Neural progenitor cell (in vitro differentiated cells): ENCODE results near the gene SPRED1. TPM values are rescaled to one million over a fixed set of nuclear protein-coding genes. Genes with fewer than 3 reads are reported as not detected.
A peak's percentile ranks its signal among the peaks of the same experiment; 100 is the strongest.
"Not testable (repeated sequence)": the region's sequence is repeated elsewhere in the genome, so short reads cannot be mapped to it uniquely, and the experiment has no call there.

Experiments
- DNase-seq: peaks from one replicate; pipeline ENCODE4 v3.0.0-alpha.2; 2016; ENCODE audit warnings: low spot score
- H2AFZ ChIP-seq: fragments of 200-600 bp; sonication (generic); replicated peaks from 2 replicates; pipeline ENCODE4 v1.6.1; 2016; ENCODE audit warnings: antibody characterized with exemption
- H3F3A ChIP-seq: fragments of 200-600 bp; sonication (generic); 2 replicates; pipeline ENCODE4 v1.6.1; 2016; ENCODE audit warnings: antibody characterized with exemption, low read depth
- H3K27ac ChIP-seq: fragments of 200-600 bp; sonication (generic); 2 replicates; pipeline ENCODE4 v1.5.1; 2016; ENCODE audit warnings: mild to moderate bottlenecking
- H3K27me3 ChIP-seq: fragments of 200-600 bp; sonication (generic); 2 replicates; pipeline ENCODE4 v1.6.1; 2016; ENCODE audit warnings: mild to moderate bottlenecking, moderate library complexity
- H3K36me3 ChIP-seq: fragments of 200-600 bp; sonication (generic); 2 replicates; pipeline ENCODE4 v1.5.1; 2016
- H3K4me1 ChIP-seq: fragments of 200-600 bp; sonication (generic); 2 replicates; pipeline ENCODE4 v1.6.1; 2016; ENCODE audit warnings: mixed run types
- H3K4me2 ChIP-seq: fragments of 200-600 bp; sonication (generic); 2 replicates; pipeline ENCODE4 v1.6.1; 2016
- H3K4me3 ChIP-seq: fragments of 200-600 bp; sonication (generic); 2 replicates; pipeline ENCODE4 v1.5.1; 2016
- H3K79me2 ChIP-seq: fragments of 200-600 bp; sonication (generic); 2 replicates; pipeline ENCODE4 v1.6.1; 2016; ENCODE audit warnings: low read depth
- H3K9ac ChIP-seq: fragments of 200-600 bp; sonication (generic); 2 replicates; pipeline ENCODE4 v1.6.1; 2016
- H3K9me3 ChIP-seq: fragments of 200-600 bp; sonication (generic); 2 replicates; pipeline ENCODE4 v1.5.1; 2016; ENCODE audit warnings: low read depth
- H4K20me1 ChIP-seq: fragments of 200-600 bp; sonication (generic); 2 replicates; pipeline ENCODE4 v1.6.1; 2016; ENCODE audit warnings: low read depth
- H3K27ac Mint-ChIP-seq: 3 replicates; pipeline ENCODE4 v1.8.0; 2021; ENCODE audit warnings: mixed read lengths
- H3K27me3 Mint-ChIP-seq: 2 replicates; pipeline ENCODE4 v1.8.0; 2022; ENCODE audit warnings: low read depth, mild to moderate bottlenecking, inconsistent platforms, moderate library complexity, mixed read lengths; ENCODE audit not compliant: insufficient read depth
- H3K36me3 Mint-ChIP-seq: 3 replicates; pipeline ENCODE4 v1.8.0; 2021; ENCODE audit warnings: mixed read lengths
- H3K4me1 Mint-ChIP-seq: 3 replicates; pipeline ENCODE4 v1.8.0; 2021; ENCODE audit warnings: mixed read lengths
- H3K4me3 Mint-ChIP-seq: 3 replicates; pipeline ENCODE4 v1.8.0; 2021; ENCODE audit warnings: mild to moderate bottlenecking, moderate library complexity, mixed read lengths
- H3K9me3 Mint-ChIP-seq: 3 replicates; pipeline ENCODE4 v1.8.0; 2020; ENCODE audit warnings: mixed read lengths
- EZH2 ChIP-seq: fragments of 200-600 bp; sonication (generic); IDR thresholded peaks from 2 replicates; pipeline ENCODE4 v1.6.1; 2017; ENCODE audit warnings: antibody characterized with exemption, mild to moderate bottlenecking, moderate library complexity
- EZH2phosphoT487 ChIP-seq: fragments of 200-600 bp; sonication (generic); IDR thresholded peaks from 2 replicates; pipeline ENCODE4 v1.6.1; 2017; ENCODE audit warnings: antibody characterized with exemption
- total RNA-seq: library from RNA; depleted of rRNA; stranded (reverse); fragments of >200 nt; gene quantifications from 2 replicates; pipeline ENCODE4 v1.2.3, GENCODE V29; 2015; ENCODE audit warnings: low replicate concordance
- TF ChIP-seq, protein P1 (sequence below): fragments of 200-600 bp; sonication (generic); IDR thresholded peaks from 2 replicates; pipeline ENCODE4 v1.5.1; 2017; ENCODE audit warnings: antibody characterized with exemption, mild to moderate bottlenecking

Gene SPRED1
- total RNA-seq, 1 donor from 2014 or later = 49.3 TPM

DNA sequence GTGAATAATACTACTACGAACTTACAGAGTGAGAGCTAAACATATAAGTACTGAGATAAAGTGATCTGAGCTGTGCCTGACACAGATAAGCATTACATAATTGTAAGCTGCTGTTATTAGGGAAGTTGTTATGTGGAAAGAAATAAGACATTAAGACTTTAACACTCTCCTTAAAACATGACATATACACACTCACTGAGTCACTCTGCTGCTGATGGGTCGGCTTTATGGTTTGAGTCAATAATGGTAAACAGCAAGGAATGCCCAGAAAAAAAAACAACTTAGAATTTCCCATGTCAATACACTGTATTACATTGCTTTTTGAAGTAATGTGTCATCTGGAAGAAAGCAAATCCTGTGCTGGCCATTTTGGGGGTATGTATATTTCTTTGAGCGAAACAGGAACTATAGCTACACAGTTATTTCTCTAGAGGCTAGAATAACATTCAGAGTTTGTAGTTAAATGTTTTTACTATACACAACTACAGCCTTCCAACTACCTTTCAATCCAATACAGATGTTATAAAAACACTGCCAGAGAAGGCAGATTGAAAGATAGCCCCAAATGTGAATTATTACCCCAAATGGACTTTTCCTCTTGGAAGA, 22.8 kb upstream of the SPRED1 start:
- Histone ChIP-seq H3K4me1 (no peaks in the 10 kb centered on the region), H3K27me3 (no peaks in the 10 kb centered on the region), H3K4me2 (no peak overlapping the region), H3K36me3 (no peaks in the 10 kb centered on the region), H3K79me2 (no peaks in the 10 kb centered on the region), H3K4me3 (no peak overlapping the region), H3K27ac (no peak overlapping the region), H4K20me1 (no peaks in the 10 kb centered on the region), H2AFZ (peak overlapping the region; percentile 48), H3F3A (no peaks in the 10 kb centered on the region), H3K9me3 (no peaks in the 10 kb centered on the region), H3K9ac (no peak overlapping the region)
- DNase-seq = no peak
- no peaks in the 10 kb centered on the region for H3K9me3 Mint-ChIP-seq
- TF ChIP-seq, protein P1, sequence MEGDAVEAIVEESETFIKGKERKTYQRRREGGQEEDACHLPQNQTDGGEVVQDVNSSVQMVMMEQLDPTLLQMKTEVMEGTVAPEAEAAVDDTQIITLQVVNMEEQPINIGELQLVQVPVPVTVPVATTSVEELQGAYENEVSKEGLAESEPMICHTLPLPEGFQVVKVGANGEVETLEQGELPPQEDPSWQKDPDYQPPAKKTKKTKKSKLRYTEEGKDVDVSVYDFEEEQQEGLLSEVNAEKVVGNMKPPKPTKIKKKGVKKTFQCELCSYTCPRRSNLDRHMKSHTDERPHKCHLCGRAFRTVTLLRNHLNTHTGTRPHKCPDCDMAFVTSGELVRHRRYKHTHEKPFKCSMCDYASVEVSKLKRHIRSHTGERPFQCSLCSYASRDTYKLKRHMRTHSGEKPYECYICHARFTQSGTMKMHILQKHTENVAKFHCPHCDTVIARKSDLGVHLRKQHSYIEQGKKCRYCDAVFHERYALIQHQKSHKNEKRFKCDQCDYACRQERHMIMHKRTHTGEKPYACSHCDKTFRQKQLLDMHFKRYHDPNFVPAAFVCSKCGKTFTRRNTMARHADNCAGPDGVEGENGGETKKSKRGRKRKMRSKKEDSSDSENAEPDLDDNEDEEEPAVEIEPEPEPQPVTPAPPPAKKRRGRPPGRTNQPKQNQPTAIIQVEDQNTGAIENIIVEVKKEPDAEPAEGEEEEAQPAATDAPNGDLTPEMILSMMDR = no peak
- TF ChIP-seq EZH2phosphoT487 = no peak
- peaks cover 7% of the 10 kb centered on the region for H3K4me1 Mint-ChIP-seq
- no peaks in the 10 kb centered on the region for H3K27me3 Mint-ChIP-seq
- no peak overlapping the region for H3K4me3 Mint-ChIP-seq
- no peak overlapping the region for H3K27ac Mint-ChIP-seq
- H3K36me3 Mint-ChIP-seq = no peaks in the 10 kb centered on the region

DNA sequence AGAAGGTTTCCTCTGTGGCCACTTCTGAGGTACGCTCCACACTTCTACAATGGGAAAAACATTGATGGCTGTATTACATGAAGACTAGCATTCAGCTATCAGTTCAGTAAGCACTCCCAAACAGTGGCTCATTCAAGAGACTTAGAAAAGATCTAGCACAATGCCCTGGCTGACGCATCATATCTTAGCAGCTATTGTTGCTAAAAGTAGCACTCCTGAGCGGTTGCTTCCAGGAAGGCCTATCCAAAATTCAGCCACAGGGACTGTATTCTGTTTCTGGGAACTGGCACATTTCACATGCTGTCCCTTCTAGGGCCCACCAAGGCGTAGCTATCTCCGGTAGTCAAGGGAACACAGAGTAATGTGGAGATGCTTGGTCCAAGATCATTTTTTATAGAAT, 21.2 kb upstream of the SPRED1 start:
- no peaks in the 10 kb centered on the region for H4K20me1 ChIP-seq
- no peak overlapping the region for H3K27ac ChIP-seq
- H3K27ac Mint-ChIP-seq = no peak overlapping the region

DNA sequence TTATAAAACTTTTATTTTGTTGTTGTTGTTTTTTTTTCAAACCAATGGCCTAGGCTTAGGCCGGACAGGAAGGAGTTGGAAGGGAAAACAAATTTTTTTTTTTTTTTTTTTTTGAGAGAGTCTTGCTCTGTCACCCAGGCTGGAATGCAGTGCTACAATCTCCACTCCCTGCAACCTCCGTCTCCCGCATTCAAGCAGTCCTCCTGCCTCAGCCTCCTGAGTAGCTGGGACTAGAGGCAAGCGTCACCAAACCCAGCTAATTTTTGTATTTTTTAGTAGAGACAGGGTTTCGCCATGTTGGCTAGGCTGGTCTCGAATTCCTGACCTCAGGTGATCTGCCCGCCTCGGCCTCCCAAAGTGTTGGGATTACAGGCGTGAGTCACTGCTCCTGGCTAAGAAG, 15.6 kb upstream of the SPRED1 start:
- H3K36me3 Mint-ChIP-seq, H3K4me1 ChIP-seq, H3K4me3 ChIP-seq, H3K4me3 Mint-ChIP-seq, H3K9me3 Mint-ChIP-seq, H3K27ac Mint-ChIP-seq, H3K9ac ChIP-seq, H3K4me2 ChIP-seq, H3K79me2 ChIP-seq, H4K20me1 ChIP-seq, H3K27ac ChIP-seq, H3F3A ChIP-seq, H3K36me3 ChIP-seq, H2AFZ ChIP-seq, H3K27me3 Mint-ChIP-seq, H3K9me3 ChIP-seq, H3K4me1 Mint-ChIP-seq, DNase-seq, H3K27me3 ChIP-seq: not testable (repeated sequence)

More for the DNA sequence above, 21.2 kb upstream of the SPRED1 start:
- Histone ChIP-seq H3K4me3 (no peak overlapping the region), H3K27me3 (no peaks in the 10 kb centered on the region), H3K36me3 (no peaks in the 10 kb centered on the region), H3K4me1 (no peaks in the 10 kb centered on the region), H3K9me3 (no peaks in the 10 kb centered on the region), H3K9ac (no peak overlapping the region), H3F3A (no peaks in the 10 kb centered on the region), H3K79me2 (no peaks in the 10 kb centered on the region), H3K4me2 (no peak overlapping the region), H2AFZ (peak overlapping the region; percentile 5)
- Mint-ChIP-seq H3K27me3 (no peaks in the 10 kb centered on the region), H3K36me3 (no peaks in the 10 kb centered on the region), H3K9me3 (no peaks in the 10 kb centered on the region), H3K4me1 (peaks cover 7% of the 10 kb centered on the region), H3K4me3 (no peak overlapping the region)
- no peak for DNase-seq
- TF ChIP-seq, protein P1 = no peak
- TF ChIP-seq EZH2phosphoT487 (no peak), EZH2 (no peak)

GRCh38 chr15:38238311-38238710, 14.3 kb upstream of the SPRED1 start:
- Histone ChIP-seq H3K9ac (no peak overlapping the region), H2AFZ (no peak overlapping the region), H4K20me1 (no peaks in the 10 kb centered on the region), H3K79me2 (no peaks in the 10 kb centered on the region), H3F3A (no peaks in the 10 kb centered on the region), H3K4me2 (no peak overlapping the region), H3K27me3 (no peaks in the 10 kb centered on the region), H3K36me3 (no peaks in the 10 kb centered on the region), H3K4me1 (no peaks in the 10 kb centered on the region), H3K27ac (no peak overlapping the region), H3K4me3 (no peak overlapping the region), H3K9me3 (no peaks in the 10 kb centered on the region)
- Mint-ChIP-seq H3K4me3 (no peak overlapping the region), H3K4me1 (no peaks in the 10 kb centered on the region), H3K9me3 (no peaks in the 10 kb centered on the region), H3K36me3 (no peaks in the 10 kb centered on the region), H3K27ac (no peak overlapping the region), H3K27me3 (no peaks in the 10 kb centered on the region)
- DNase-seq = no peak
- TF ChIP-seq EZH2phosphoT487 (no peak), EZH2 (no peak)
- TF ChIP-seq, protein P1 = no peak
